Adipocyte (in vitro differentiated cells): Measurements from ENCODE around the gene PEX10.

Source experiments
- DNase-seq: peaks from one replicate; pipeline ENCODE4 v3.0.0-alpha.2; 2015; ENCODE audit warnings: low read depth
- H3K27me3 ChIP-seq: replicated peaks from 2 replicates; pipeline ENCODE4 v1.7.0; 2013; ENCODE audit warnings: mild to moderate bottlenecking, low read length, moderate library complexity; ENCODE audit not compliant: control insufficient read depth, insufficient read depth
- H3K36me3 ChIP-seq: 2 replicates; pipeline ENCODE4 v1.7.0; 2013; ENCODE audit warnings: low read length, mild to moderate bottlenecking, moderate library complexity; ENCODE audit not compliant: control insufficient read depth, insufficient read depth, severe bottlenecking
- H3K4me1 ChIP-seq: 2 replicates; pipeline ENCODE4 v1.7.0; 2013; ENCODE audit warnings: mild to moderate bottlenecking, low read length, moderate library complexity; ENCODE audit not compliant: control insufficient read depth, insufficient read depth
- H3K4me3 ChIP-seq: 2 replicates; pipeline ENCODE4 v1.7.0; 2013; ENCODE audit warnings: mild to moderate bottlenecking, low read length, moderate library complexity
- H3K9ac ChIP-seq: 2 replicates; pipeline ENCODE4 v1.7.0; 2013; ENCODE audit warnings: mild to moderate bottlenecking, low read length, moderate library complexity
- H3K9me3 ChIP-seq: 2 replicates; pipeline ENCODE4 v1.7.0; 2013; ENCODE audit warnings: mild to moderate bottlenecking, low read length, moderate library complexity; ENCODE audit not compliant: control insufficient read depth

The PEX10 gene

GRCh38 chr1:2358651-2359640 lies 53.4 kb downstream of the PEX10 start:
- H3K4me1 ChIP-seq = no peaks in the 10 kb centered on the region
- H3K27me3 ChIP-seq = no peaks in the 10 kb centered on the region
- no peak overlapping the region for H3K4me3 ChIP-seq
- H3K9me3 ChIP-seq = peaks cover 2% of the 10 kb centered on the region
- H3K36me3 ChIP-seq = no peaks in the 10 kb centered on the region
- H3K9ac ChIP-seq = no peak overlapping the region
- no peak for DNase-seq

DNA sequence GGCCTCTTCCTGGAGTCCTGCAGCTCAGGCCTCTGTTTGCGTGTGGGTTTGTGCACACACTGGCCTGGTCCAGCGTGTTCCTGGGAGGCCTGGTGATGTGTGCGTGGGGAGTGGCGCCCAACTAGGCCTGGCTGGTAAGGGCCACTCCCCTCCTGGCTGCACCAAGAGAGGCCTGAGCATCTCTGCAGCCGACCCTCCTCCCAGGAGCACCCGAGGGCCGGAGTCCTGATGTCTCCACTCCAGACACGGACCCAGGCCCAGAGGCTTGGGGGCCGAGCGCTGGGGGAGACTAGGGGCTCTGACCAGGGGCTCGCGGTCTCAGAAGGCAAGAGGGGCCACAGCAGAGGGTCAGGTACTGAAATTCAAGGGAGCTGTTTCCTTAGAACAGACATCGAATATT lies 54.3 kb downstream of the PEX10 start:
- H3K4me3 ChIP-seq = no peak overlapping the region

GRCh38 chr1:2356911-2357845 lies 55.2 kb downstream of the PEX10 start:
- H3K9ac ChIP-seq = no peak overlapping the region
- H3K36me3 ChIP-seq = no peaks in the 10 kb centered on the region
- H3K4me1 ChIP-seq = peaks cover 6% of the 10 kb centered on the region
- H3K27me3 ChIP-seq = no peaks in the 10 kb centered on the region
- H3K4me3 ChIP-seq = no peak overlapping the region
- no peaks in the 10 kb centered on the region for H3K9me3 ChIP-seq
- DNase-seq = no peak

More for the DNA sequence above, 54.3 kb downstream of the PEX10 start:
- Histone ChIP-seq H3K9me3 (no peaks in the 10 kb centered on the region), H3K27me3 (no peaks in the 10 kb centered on the region), H3K9ac (no peak overlapping the region), H3K4me1 (peaks cover 6% of the 10 kb centered on the region), H3K36me3 (no peaks in the 10 kb centered on the region)
- DNase-seq = no peak

DNA sequence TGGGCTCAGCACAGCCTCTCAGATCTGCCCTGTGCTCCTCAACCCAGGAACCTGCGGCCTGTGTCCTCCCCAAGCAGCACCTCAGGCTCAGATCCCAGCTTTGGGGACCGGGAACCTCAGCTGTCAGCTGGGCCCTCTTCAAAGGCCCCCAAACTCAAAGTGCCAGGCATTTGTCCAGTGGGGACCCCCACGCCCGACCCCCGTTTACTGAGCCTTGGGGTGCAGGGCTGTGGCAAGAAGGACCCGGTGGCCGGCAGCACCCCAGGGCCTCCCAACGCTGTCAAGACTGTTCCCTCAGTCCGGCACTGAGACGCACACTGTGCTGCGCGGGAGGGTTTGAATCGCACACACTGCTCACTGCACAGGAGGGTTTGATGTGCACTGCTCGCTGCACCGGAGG lies 56.0 kb downstream of the PEX10 start:
- H3K4me3 ChIP-seq = no peak overlapping the region
- H3K27me3 ChIP-seq = no peaks in the 10 kb centered on the region
- H3K4me1 ChIP-seq = peaks cover 6% of the 10 kb centered on the region
- H3K36me3 ChIP-seq = no peaks in the 10 kb centered on the region
- no peak overlapping the region for H3K9ac ChIP-seq
- no peaks in the 10 kb centered on the region for H3K9me3 ChIP-seq
- DNase-seq = no peak

DNA sequence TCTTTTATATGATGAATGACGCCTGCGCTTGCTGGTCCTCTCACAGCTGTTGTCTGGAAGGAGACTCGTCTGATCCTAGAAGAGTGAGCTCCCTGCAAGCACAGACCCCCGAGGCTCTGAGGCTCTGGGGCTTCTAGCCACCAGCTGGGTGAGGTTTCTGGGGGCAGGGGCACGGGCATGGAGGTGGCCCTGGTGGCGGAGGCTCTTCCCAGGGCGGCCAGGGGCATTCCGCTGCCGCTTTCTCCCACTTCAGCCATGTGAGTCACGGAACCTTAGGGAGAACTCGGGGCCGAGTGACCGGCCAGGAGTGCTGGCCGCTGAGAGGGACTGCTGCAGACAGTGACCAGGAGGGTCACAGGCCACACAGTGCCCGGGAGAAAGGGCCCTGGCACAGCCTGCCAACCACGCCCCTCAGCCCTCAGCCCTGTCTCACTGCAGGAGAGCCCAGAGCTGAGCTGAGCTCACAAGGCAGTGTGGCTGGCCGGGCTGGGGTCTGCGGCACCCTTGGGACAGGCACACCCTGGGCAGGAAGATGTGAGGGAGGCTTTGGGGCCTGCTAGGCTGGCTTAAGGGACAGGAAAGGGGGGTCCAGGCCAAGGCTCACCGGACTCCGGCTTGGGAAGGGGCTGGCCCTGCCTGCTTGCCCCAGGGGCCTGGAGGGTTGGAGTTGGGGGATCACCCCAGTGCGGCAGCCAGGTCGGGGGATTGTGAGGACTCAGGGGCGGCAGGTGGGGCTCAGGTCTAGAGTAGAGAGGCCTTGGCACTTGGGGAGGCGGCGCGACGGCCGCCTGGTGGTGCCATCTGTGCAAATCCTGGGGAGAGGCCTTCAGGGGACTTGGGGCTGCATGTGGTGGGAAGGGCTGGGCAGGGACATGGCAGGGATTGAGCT lies 56.7 kb downstream of the PEX10 start:
- H3K4me1 ChIP-seq = peaks cover 6% of the 10 kb centered on the region
- H3K4me3 ChIP-seq = no peak overlapping the region
- H3K36me3 ChIP-seq = no peaks in the 10 kb centered on the region
- no peak for DNase-seq
- H3K9me3 ChIP-seq = no peaks in the 10 kb centered on the region
- H3K27me3 ChIP-seq = no peaks in the 10 kb centered on the region
- H3K9ac ChIP-seq = no peak overlapping the region

DNA sequence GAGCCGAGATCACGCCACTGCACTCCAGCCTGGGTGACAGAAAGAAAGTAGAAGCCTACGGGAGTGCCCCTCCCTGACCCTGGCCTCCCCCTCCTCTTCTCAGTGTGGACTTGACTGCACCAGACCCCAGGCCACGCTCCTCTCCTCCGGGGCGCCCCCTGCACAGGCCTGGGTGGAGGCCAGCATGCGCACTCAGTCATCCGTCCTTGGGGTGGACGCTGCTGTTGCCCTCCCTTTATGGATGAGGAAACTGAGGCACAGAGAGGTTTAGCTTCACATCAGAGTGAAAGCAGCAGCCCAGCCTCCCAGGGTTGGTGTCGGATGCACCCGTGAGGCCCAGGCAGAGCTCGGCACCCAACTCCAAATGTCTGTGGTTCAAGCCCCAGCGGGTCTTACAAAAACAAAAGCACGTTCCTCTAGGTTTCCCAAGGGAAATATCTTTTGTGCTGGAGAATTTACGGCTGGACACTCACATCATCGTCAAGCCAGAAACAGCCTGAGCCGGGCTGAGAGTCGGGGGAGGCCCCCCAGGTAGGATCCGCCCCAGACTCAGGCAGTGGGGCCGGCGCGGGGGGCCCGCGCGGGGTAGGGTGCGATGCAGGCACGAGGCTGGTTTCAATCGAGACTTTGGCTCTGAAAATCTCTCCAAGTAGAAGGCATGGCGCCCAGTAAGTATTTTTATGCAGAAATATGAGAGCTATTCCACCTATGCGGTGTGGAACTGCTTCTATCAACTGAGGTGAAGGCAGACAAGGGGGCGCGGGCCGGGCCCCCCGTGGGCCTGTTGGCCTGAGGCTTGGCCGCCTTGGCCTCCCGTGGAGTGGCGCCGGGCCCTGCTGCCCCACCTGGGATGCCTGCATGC lies 57.6 kb downstream of the PEX10 start:
- no peak overlapping the region for H3K4me3 ChIP-seq

More for the DNA sequence above, 57.6 kb downstream of the PEX10 start:
- Histone ChIP-seq H3K27me3 (no peaks in the 10 kb centered on the region), H3K9me3 (no peaks in the 10 kb centered on the region), H3K36me3 (no peaks in the 10 kb centered on the region), H3K4me1 (peaks cover 6% of the 10 kb centered on the region), H3K9ac (no peak overlapping the region)
- peak; percentile 8 for DNase-seq
